ENCODE measurements around the gene GLDC. TPM values are rescaled to one million over a fixed set of nuclear protein-coding genes. Genes with fewer than 3 reads are reported as not detected.
"Not testable (repeated sequence)": the region's sequence is repeated elsewhere in the genome, so short reads cannot be mapped to it uniquely, and the experiment has no call there.

GLDC gene
- total RNA-seq, 1 donor, result 0.21 TPM

GRCh38 chr9:6552033-6552432 is 93.5 kb downstream of the GLDC start:
- no peaks in the 10 kb centered on the region for H3K27me3 ChIP-seq (ENCODE audit: insufficient read depth, low read length)
- H3K9me3 ChIP-seq (ENCODE audit: low read depth, low read length), result no peaks in the 10 kb centered on the region

GRCh38 chr9:6551136-6551535 is 94.4 kb downstream of the GLDC start:
- Histone ChIP-seq H3K4me3 (ENCODE audit: low read length) (no peak overlapping the region), H3K27me3 (ENCODE audit: insufficient read depth, low read length) (no peaks in the 10 kb centered on the region), H3K9me3 (ENCODE audit: low read depth, low read length) (no peaks in the 10 kb centered on the region), H3K4me1 (ENCODE audit: insufficient read depth, low read length) (no peaks in the 10 kb centered on the region)

More at GRCh38 chr9:6552033-6552432, 93.5 kb downstream of the GLDC start:
- Histone ChIP-seq H3K4me1 (ENCODE audit: insufficient read depth, low read length) (no peaks in the 10 kb centered on the region), H3K4me3 (ENCODE audit: low read length) (no peak overlapping the region)

GRCh38 chr9:6549106-6549800 is 96.3 kb downstream of the GLDC start:
- Histone ChIP-seq H3K4me1 (ENCODE audit: insufficient read depth, low read length) (no peaks in the 10 kb centered on the region), H3K4me3 (ENCODE audit: low read length) (no peak overlapping the region), H3K27me3 (ENCODE audit: insufficient read depth, low read length) (no peaks in the 10 kb centered on the region), H3K9me3 (ENCODE audit: low read depth, low read length) (no peaks in the 10 kb centered on the region)

DNA sequence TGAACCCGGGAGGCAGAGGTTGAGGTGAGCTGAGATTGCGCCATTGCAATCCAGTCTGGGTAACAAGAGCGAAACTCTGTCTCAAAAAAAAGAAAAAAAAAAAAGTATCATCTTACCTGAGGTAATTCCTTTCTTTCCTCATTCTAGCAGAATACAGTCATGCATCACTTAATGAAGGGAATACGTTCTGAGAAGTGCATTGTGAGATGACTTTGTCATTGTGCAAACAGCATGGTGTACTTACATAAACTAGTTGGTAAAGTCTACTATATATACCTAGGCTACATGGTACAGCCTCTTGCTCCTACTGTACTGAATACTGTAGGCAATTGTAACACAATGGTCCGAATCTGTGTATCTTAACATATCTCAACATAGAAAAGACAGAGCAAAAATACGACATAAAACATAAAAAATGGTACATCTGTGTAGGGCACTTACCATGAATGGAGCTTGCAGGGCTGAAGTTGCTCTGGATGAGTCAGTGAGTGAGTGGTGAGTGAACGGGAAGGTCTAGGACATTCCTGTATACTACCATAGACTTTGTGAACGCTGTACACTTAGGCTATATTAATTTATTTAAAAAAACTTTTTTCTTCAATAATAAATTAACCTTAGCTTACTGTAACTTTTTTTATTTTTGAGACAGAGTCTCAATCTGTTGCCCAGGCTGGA is 100.4 kb downstream of the GLDC start:
- H3K4me1 ChIP-seq (ENCODE audit: insufficient read depth, low read length), result no peaks in the 10 kb centered on the region
- no peaks in the 10 kb centered on the region for H3K27me3 ChIP-seq (ENCODE audit: insufficient read depth, low read length)
- no peak overlapping the region for H3K4me3 ChIP-seq (ENCODE audit: low read length)
- no peaks in the 10 kb centered on the region for H3K9me3 ChIP-seq (ENCODE audit: low read depth, low read length)

DNA sequence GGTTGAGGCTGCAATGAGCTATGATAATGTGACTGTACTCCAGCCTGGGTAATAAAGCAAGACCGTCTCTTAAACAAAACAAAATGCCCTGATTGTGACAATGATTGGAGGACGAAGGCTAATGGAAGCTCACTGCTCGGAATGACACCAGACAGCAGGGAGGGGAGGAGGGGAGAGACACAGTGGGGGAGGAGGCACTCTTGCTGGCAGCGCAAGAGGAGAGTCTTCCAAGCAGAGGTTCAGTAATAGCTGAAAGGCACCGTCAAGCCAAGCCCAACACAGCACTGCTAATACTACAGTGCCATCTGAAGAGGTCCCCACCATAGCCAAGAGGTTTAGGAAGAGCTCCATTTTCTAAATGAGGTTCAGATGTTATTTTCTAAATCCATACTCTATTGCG is 102.3 kb downstream of the GLDC start:
- Histone ChIP-seq H3K9me3 (ENCODE audit: low read depth, low read length) (no peaks in the 10 kb centered on the region), H3K4me3 (ENCODE audit: low read length) (no peak overlapping the region), H3K4me1 (ENCODE audit: insufficient read depth, low read length) (no peaks in the 10 kb centered on the region), H3K27me3 (ENCODE audit: insufficient read depth, low read length) (no peaks in the 10 kb centered on the region)

DNA sequence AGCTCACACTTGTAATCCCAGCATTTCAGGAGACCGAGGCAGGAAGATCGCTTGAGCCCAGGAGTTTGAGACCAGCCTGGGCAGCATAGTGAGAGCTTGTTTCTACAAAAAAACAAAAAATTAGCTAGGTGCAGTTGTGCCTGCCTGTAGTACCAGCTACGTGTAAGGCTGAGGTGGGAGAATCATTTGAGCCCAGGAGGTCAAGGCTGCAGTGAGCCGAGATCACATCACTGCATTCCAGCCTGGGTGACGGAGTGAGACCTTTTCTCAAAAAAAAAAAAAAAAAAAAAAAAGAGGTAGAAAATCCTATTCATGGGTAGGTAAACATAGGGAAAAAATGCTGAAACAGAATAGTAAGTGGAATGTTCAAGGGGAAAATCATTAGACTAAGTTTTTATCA is 102.9 kb downstream of the GLDC start:
- not testable (repeated sequence) for H3K9me3 ChIP-seq (ENCODE audit: low read depth, low read length); H3K4me3 ChIP-seq (ENCODE audit: low read length); H3K4me1 ChIP-seq (ENCODE audit: insufficient read depth, low read length); H3K27me3 ChIP-seq (ENCODE audit: insufficient read depth, low read length)

DNA sequence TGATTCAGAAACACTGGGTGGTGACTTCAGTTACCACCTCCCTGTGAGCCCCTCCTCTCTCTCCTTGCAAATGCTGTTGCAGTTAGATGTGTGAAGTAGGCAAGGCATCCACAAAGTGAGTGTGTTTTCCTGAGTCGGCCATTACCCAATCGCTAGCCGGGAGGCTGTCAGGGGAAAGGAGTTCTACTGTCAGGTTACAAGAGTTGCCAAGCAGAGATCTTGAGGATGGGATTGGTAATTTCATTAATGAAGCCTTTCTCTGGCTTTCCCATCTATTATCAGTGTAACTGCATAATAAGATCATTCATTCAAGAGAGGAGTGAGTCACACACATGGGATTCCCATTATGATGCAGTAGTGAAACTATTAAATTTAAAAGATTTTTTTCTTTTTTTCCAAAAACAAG is 106.9 kb downstream of the GLDC start:
- Histone ChIP-seq H3K4me1 (ENCODE audit: insufficient read depth, low read length) (no peaks in the 10 kb centered on the region), H3K27me3 (ENCODE audit: insufficient read depth, low read length) (no peaks in the 10 kb centered on the region), H3K4me3 (ENCODE audit: low read length) (no peak overlapping the region), H3K9me3 (ENCODE audit: low read depth, low read length) (no peaks in the 10 kb centered on the region)

DNA sequence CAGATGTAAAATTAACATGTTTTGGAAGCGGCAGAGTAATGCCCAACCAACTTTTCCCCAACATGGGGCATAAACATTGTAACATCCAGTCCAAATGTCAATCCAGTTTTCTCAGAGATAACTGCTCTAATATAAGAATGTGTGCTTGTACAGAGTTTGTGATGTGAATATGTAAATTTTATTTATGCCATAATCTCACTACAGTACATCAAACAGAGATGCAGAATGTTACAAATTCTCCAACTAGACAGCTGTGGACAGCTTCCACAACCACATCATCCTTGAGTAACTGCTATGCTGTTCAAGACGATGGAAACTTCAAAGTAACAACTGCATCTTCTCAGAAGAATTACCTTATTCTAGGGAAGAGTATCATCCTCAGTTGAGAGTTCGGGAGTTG is 109.9 kb downstream of the GLDC start:
- Histone ChIP-seq H3K27me3 (ENCODE audit: insufficient read depth, low read length) (no peaks in the 10 kb centered on the region), H3K9me3 (ENCODE audit: low read depth, low read length) (no peaks in the 10 kb centered on the region), H3K4me1 (ENCODE audit: insufficient read depth, low read length) (no peaks in the 10 kb centered on the region), H3K4me3 (ENCODE audit: low read length) (no peak overlapping the region)

DNA sequence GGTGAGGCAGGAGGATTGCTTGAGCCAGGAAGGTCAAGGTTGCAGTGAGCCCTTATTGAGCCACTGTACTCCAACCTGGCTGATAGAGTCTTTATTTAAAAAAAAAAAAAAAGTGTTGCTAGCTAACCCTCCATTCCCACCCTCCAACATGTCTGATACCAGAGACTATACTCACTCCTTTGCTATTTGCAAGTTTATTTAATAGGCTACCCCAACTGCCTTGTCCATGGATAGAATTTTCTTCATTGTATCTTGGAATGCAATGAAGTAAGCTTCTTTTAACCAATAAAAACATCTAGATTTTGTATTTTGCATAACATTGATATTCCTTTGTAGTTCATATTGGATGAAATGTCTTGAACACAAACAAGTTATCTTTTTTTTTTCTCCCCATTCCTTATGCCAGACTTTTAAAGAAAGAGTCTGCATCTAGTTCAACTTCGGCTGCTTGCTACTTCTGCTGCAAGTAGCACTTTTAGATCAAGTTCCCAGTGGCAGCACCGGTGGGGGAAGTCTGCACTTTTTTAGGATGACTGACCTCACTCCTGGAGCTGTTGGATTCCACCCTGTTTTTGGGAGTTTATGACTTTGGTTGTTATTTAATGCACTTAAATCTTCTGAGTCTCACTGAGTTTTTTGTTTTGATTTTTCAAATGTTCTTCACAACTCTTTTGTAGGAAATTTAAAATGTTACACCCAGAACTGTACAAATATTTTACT is 120.0 kb downstream of the GLDC start:
- H3K4me3 ChIP-seq (ENCODE audit: low read length), result no peak overlapping the region
- H3K9me3 ChIP-seq (ENCODE audit: low read depth, low read length), result peaks cover 8% of the 10 kb centered on the region
- no peaks in the 10 kb centered on the region for H3K27me3 ChIP-seq (ENCODE audit: insufficient read depth, low read length)
- H3K4me1 ChIP-seq (ENCODE audit: insufficient read depth, low read length), result no peaks in the 10 kb centered on the region

DNA sequence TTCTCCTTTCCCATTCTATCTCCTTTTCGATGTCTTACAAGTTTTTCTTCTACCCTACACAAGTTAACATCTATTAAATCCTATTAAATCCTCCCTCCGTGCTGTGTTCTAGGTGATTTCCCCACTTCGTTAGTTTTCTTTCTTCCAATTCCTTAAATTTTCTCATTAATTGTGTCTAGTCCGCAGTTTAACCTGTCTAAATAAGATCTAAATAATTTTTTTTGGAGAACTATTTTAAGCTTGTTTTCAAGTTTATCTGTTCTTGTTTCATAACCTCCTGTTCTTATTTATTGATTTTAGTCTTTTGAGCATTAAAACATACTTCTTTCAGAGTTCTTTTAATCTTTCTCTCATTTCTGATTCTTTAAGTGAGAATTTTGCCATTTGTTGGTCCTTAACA is 123.3 kb downstream of the GLDC start:
- Histone ChIP-seq H3K4me1 (ENCODE audit: insufficient read depth, low read length) (no peaks in the 10 kb centered on the region), H3K4me3 (ENCODE audit: low read length) (no peak overlapping the region), H3K9me3 (ENCODE audit: low read depth, low read length) (peaks cover 8% of the 10 kb centered on the region), H3K27me3 (ENCODE audit: insufficient read depth, low read length) (no peaks in the 10 kb centered on the region)

GRCh38 chr9:6512085-6512657 is 133.4 kb downstream of the GLDC start:
- Histone ChIP-seq H3K27me3 (ENCODE audit: insufficient read depth, low read length) (no peaks in the 10 kb centered on the region), H3K4me1 (ENCODE audit: insufficient read depth, low read length) (no peaks in the 10 kb centered on the region), H3K9me3 (ENCODE audit: low read depth, low read length) (no peaks in the 10 kb centered on the region)

GRCh38 chr9:6506571-6506970 is 139.0 kb downstream of the GLDC start:
- Histone ChIP-seq H3K4me3 (ENCODE audit: low read length) (no peak overlapping the region), H3K27me3 (ENCODE audit: insufficient read depth, low read length) (no peaks in the 10 kb centered on the region), H3K4me1 (ENCODE audit: insufficient read depth, low read length) (no peaks in the 10 kb centered on the region), H3K9me3 (ENCODE audit: low read depth, low read length) (no peaks in the 10 kb centered on the region)

More at GRCh38 chr9:6512085-6512657, 133.4 kb downstream of the GLDC start:
- no peak overlapping the region for H3K4me3 ChIP-seq (ENCODE audit: low read length)

DNA sequence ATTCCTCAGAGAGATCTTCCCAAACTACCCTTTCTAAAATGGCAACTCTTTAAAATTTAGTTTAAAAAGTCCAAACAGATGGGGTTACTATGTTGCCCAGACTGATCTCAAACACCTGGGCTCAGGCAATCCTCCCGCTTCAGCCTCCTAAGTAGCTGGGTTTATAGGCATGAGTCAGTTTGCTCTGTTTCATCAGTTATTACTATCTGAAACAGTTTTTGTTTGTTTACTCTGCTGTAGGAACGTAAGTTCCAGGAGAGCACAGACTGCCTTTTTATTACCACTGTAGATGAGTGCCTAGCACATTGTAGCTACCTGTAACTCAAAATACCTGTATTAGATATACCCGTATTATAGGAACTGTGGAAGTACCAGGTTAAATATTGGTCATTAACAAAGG is 143.1 kb downstream of the GLDC start:
- no peaks in the 10 kb centered on the region for H3K27me3 ChIP-seq (ENCODE audit: insufficient read depth, low read length)
- H3K4me3 ChIP-seq (ENCODE audit: low read length), result no peak overlapping the region
- no peaks in the 10 kb centered on the region for H3K4me1 ChIP-seq (ENCODE audit: insufficient read depth, low read length)
- no peaks in the 10 kb centered on the region for H3K9me3 ChIP-seq (ENCODE audit: low read depth, low read length)

- no peaks in the 10 kb centered on the region for H3K4me1 ChIP-seq (ENCODE audit: insufficient read depth, low read length)
- no peak overlapping the region for H3K4me3 ChIP-seq (ENCODE audit: low read length)
- H3K9me3 ChIP-seq (ENCODE audit: low read depth, low read length), result no peaks in the 10 kb centered on the region
- no peaks in the 10 kb centered on the region for H3K27me3 ChIP-seq (ENCODE audit: insufficient read depth, low read length)
Observed at GRCh38 chr9:6501526-6502210, 143.9 kb downstream of the GLDC start.

DNA sequence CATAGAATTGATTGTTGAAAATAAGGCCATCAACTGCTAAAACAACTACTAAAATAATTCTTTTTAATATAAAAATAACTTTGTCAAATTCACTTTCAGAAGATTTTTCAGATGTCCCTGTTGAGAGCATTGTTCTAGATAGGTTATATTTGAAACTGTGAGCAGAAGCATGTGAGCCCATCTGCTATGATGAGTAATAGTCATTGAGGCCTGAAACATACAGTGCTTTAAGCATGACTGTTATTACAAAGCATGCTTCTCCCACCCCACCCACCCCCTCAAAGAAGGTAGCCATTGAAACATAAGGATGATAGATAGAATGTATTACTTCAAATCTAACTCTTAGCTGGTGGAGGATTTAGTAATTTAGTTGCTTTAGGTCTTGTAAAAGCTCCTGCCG is 146.5 kb downstream of the GLDC start:
- Histone ChIP-seq H3K27me3 (ENCODE audit: insufficient read depth, low read length) (no peaks in the 10 kb centered on the region), H3K9me3 (ENCODE audit: low read depth, low read length) (no peaks in the 10 kb centered on the region), H3K4me3 (ENCODE audit: low read length) (no peak overlapping the region), H3K4me1 (ENCODE audit: insufficient read depth, low read length) (no peaks in the 10 kb centered on the region)
